Measurements from ENCODE around the gene TUBB4B. TPM values are rescaled to one million over a fixed set of nuclear protein-coding genes. Genes with fewer than 3 reads are reported as not detected.

Gene TUBB4B
- total RNA-seq, 2 experiments from 2014 or later: 417 to 443 TPM

DNA sequence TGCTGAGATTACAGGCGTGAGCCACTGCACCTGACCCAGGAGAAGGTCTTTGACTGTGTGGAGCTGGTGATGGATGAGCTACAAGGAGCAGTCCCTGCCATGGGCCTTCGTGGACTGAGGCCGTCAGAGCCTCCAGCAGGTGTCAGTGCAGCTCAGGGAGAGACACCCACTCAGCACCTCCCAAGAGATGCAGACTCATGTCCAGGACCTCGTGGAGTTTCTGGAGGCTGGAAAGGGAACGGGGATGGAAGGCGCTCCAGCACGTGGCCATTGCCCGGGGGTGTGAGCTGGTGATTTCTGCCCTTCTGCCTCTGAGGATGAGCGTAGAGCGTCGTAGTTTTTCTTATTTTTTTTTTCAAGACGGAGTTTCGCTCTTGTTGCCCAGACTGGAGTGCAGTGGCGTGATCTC lies 45.9 kb downstream of the TUBB4B start:
- TF ChIP-seq CTCF (conservative IDR thresholded peaks at IDR 0.05; ENCODE audit: low read length) (peak; percentile 77), EZH2phosphoT487 (IDR thresholded peaks at IDR 0.05; ENCODE audit: borderline replicate concordance, low read depth, low read length) (no peak)
- Histone ChIP-seq H3K79me2 (ENCODE audit: insufficient read depth, low read depth, low read length) (no peaks in the 10 kb centered on the region), H3K4me2 (ENCODE audit: low read length) (peak overlapping the region; percentile 55; the same call in 1 of the 2 replicates), H3K9me3 (ENCODE audit: low read length) (no peaks in the 10 kb centered on the region; the same call in 1 of the 2 replicates), H3K27ac (ENCODE audit: low read depth, low read length, poor library complexity, severe bottlenecking) (peak overlapping the region; percentile 84), H3K9me2 (ENCODE audit: insufficient read depth, low read length) (no peaks in the 10 kb centered on the region), H2AFZ (ENCODE audit: low read length) (no peak overlapping the region), H3K4me1 (ENCODE audit: insufficient read depth, low read length, poor library complexity, severe bottlenecking) (peaks cover 40% of the 10 kb centered on the region), H3K36me3 (ENCODE audit: insufficient read depth, low read length) (peaks cover 11% of the 10 kb centered on the region), H3K4me3 (ENCODE audit: low read depth, low read length, poor library complexity, severe bottlenecking) (no peak overlapping the region), H4K20me1 (ENCODE audit: insufficient read depth, low read length) (no peaks in the 10 kb centered on the region)
- peak; percentile 75 for DNase-seq (ENCODE audit: low spot score)
- ChIA-PET CTCF (ENCODE audit: unreplicated experiment) (interaction anchor here (0.6 to 1.5 kb wide), 4 partner anchors 10 to 98 kb away, joined by 3 to 7 read pairs (median 6); partner anchors contain the start of gene TOR4A), POLR2A (interaction anchor here (0.6 to 1.4 kb wide), 3 partner anchors 10 to 123 kb away, joined by 3 to 4 read pairs (median 3); partner anchors contain the start of gene TOR4A)
- intact Hi-C loops (cut with micrococcal nuclease; ENCODE audit: unreplicated experiment): loop anchor here (5.0 kb wide), 1 partner anchor 160 kb away; no protein-coding TSS in a partner anchor
- no TSS peak for BruUV-seq (replicated peaks)

DNA sequence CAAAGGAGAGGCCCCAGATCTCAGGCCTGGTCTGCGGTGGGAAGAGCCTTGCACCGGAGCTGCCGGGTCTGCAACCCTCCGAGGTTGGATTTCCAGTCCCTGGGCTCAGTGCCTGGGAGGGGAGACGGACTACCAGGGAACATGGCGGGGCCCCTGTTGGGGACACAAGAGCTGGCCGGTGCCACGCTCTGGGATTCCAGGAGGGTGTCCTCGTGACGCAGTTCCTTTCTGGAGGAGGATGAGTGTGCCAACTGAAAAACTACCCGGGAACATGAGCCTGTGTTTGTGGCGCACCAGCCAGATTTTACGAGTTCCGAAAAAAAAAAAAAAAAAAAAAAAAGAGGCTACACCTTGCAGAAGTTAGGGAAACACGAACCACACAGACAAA lies 52.0 kb downstream of the TUBB4B start:
- intact Hi-C loops (cut with micrococcal nuclease; ENCODE audit: unreplicated experiment): no loop called here
- peaks cover 22% of the 10 kb centered on the region for H3K4me1 ChIP-seq (ENCODE audit: insufficient read depth, low read length, poor library complexity, severe bottlenecking)
- no peaks in the 10 kb centered on the region; the same call in 1 of the 2 replicates for H3K9me3 ChIP-seq (ENCODE audit: low read length)
- ChIA-PET POLR2A (no interaction called here), CTCF (ENCODE audit: unreplicated experiment) (no interaction called here)
- H3K27ac ChIP-seq (ENCODE audit: low read depth, low read length, poor library complexity, severe bottlenecking): no peak overlapping the region
- TF ChIP-seq EZH2phosphoT487 (IDR thresholded peaks at IDR 0.05; ENCODE audit: borderline replicate concordance, low read depth, low read length) (no peak), CTCF (conservative IDR thresholded peaks at IDR 0.05; ENCODE audit: low read length) (no peak)
- no peaks in the 10 kb centered on the region for H4K20me1 ChIP-seq (ENCODE audit: insufficient read depth, low read length)
- H3K4me3 ChIP-seq (ENCODE audit: low read depth, low read length, poor library complexity, severe bottlenecking): no peak overlapping the region
- no peak overlapping the region for H3K4me2 ChIP-seq (ENCODE audit: low read length)
- no peaks in the 10 kb centered on the region for H3K79me2 ChIP-seq (ENCODE audit: insufficient read depth, low read depth, low read length)
- no peaks in the 10 kb centered on the region for H3K9me2 ChIP-seq (ENCODE audit: insufficient read depth, low read length)
- no peak for DNase-seq (ENCODE audit: low spot score)
- no peaks in the 10 kb centered on the region for H3K36me3 ChIP-seq (ENCODE audit: insufficient read depth, low read length)
- H2AFZ ChIP-seq (ENCODE audit: low read length): no peak overlapping the region
- no TSS peak for BruUV-seq (replicated peaks)

Other genes with a start within 250 kb of the TUBB4B start
- 63.5 and 66.5 TPM in 2 replicates for gene PAXX, start 248.9 kb upstream of the TUBB4B start, total RNA-seq (2014; rRNA removed; shearing (Covaris generic))
- 45.7 and 46.3 TPM in 2 replicates for gene PAXX, start 248.9 kb upstream of the TUBB4B start, total RNA-seq (2022)
- not detected in 2 replicates for gene CLIC3, start 244.7 kb upstream of the TUBB4B start, total RNA-seq (2014; rRNA removed; shearing (Covaris generic))
- gene CLIC3, start 244.7 kb upstream of the TUBB4B start, total RNA-seq (2022): not detected in 2 replicates
- 2.4 and 4.1 TPM in 2 replicates for gene ABCA2, start 213.1 kb upstream of the TUBB4B start, total RNA-seq (2014; rRNA removed; shearing (Covaris generic))
- gene ABCA2, start 213.1 kb upstream of the TUBB4B start, total RNA-seq (2022): 8.3 and 10.6 TPM in 2 replicates
- gene FUT7, start 209.2 kb upstream of the TUBB4B start, total RNA-seq (2014; rRNA removed; shearing (Covaris generic)): not detected in 2 replicates
- gene FUT7, start 209.2 kb upstream of the TUBB4B start, total RNA-seq (2022): 0.21 TPM in 1 of 2 replicates, not detected in the other
- gene NPDC1, start 195.1 kb upstream of the TUBB4B start, total RNA-seq (2014; rRNA removed; shearing (Covaris generic)): 0.21 and 0.32 TPM in 2 replicates
- 0.38 and 0.39 TPM in 2 replicates for gene NPDC1, start 195.1 kb upstream of the TUBB4B start, total RNA-seq (2022)
- gene ENTPD2, start 187.2 kb upstream of the TUBB4B start, total RNA-seq (2014; rRNA removed; shearing (Covaris generic)): 0.16 TPM in 1 of 2 replicates, not detected in the other
- gene ENTPD2, start 187.2 kb upstream of the TUBB4B start, total RNA-seq (2022): not detected in 2 replicates
- 65.9 and 74.0 TPM in 2 replicates for gene SAPCD2, start 170.7 kb upstream of the TUBB4B start, total RNA-seq (2014; rRNA removed; shearing (Covaris generic))
- 51.4 and 57.2 TPM in 2 replicates for gene SAPCD2, start 170.7 kb upstream of the TUBB4B start, total RNA-seq (2022)
- 5.3 and 5.7 TPM in 2 replicates for gene UAP1L1, start 163.8 kb upstream of the TUBB4B start, total RNA-seq (2014; rRNA removed; shearing (Covaris generic))
- 12.3 and 16.7 TPM in 2 replicates for gene UAP1L1, start 163.8 kb upstream of the TUBB4B start, total RNA-seq (2022)
- 22.5 and 32.7 TPM in 2 replicates for gene MAN1B1, start 154.3 kb upstream of the TUBB4B start, total RNA-seq (2014; rRNA removed; shearing (Covaris generic))
- gene MAN1B1, start 154.3 kb upstream of the TUBB4B start, total RNA-seq (2022): 38.8 and 43.4 TPM in 2 replicates
- gene DPP7, start 126.6 kb upstream of the TUBB4B start, total RNA-seq (2014; rRNA removed; shearing (Covaris generic)): 173 and 182 TPM in 2 replicates
- 154 TPM in 2 replicates for gene DPP7, start 126.6 kb upstream of the TUBB4B start, total RNA-seq (2022)
- gene GRIN1, start 102.1 kb upstream of the TUBB4B start, total RNA-seq (2014; rRNA removed; shearing (Covaris generic)): 0.06 TPM in 1 of 2 replicates, not detected in the other
- 0.15 and 0.55 TPM in 2 replicates for gene GRIN1, start 102.1 kb upstream of the TUBB4B start, total RNA-seq (2022)
- 0.21 TPM in 1 of 2 replicates, not detected in the other for gene LRRC26, start 71.2 kb upstream of the TUBB4B start, total RNA-seq (2014; rRNA removed; shearing (Covaris generic))
- gene LRRC26, start 71.2 kb upstream of the TUBB4B start, total RNA-seq (2022): not detected in 2 replicates
- not detected in 2 replicates for gene TMEM210, start 69.2 kb upstream of the TUBB4B start, total RNA-seq (2014; rRNA removed; shearing (Covaris generic))
- gene TMEM210, start 69.2 kb upstream of the TUBB4B start, total RNA-seq (2022): not detected in 2 replicates
- 34.8 and 38.6 TPM in 2 replicates for gene ANAPC2, start 52.7 kb upstream of the TUBB4B start, total RNA-seq (2014; rRNA removed; shearing (Covaris generic))
- 89.6 and 90.4 TPM in 2 replicates for gene ANAPC2, start 52.7 kb upstream of the TUBB4B start, total RNA-seq (2022)
- 111 and 130 TPM in 2 replicates for gene SSNA1, start 52.6 kb upstream of the TUBB4B start, total RNA-seq (2014; rRNA removed; shearing (Covaris generic))
- gene SSNA1, start 52.6 kb upstream of the TUBB4B start, total RNA-seq (2022): 71.0 and 75.1 TPM in 2 replicates
- 9.0 and 10.3 TPM in 2 replicates for gene TPRN, start 40.5 kb upstream of the TUBB4B start, total RNA-seq (2014; rRNA removed; shearing (Covaris generic))
- 15.3 and 15.9 TPM in 2 replicates for gene TPRN, start 40.5 kb upstream of the TUBB4B start, total RNA-seq (2022)
- gene TMEM203, start 35.6 kb upstream of the TUBB4B start, total RNA-seq (2014; rRNA removed; shearing (Covaris generic)): 55.1 and 58.2 TPM in 2 replicates
- 39.0 and 42.9 TPM in 2 replicates for gene TMEM203, start 35.6 kb upstream of the TUBB4B start, total RNA-seq (2022)
- gene NDOR1, start 35.6 kb upstream of the TUBB4B start, total RNA-seq (2014; rRNA removed; shearing (Covaris generic)): 30.4 and 35.9 TPM in 2 replicates
- gene NDOR1, start 35.6 kb upstream of the TUBB4B start, total RNA-seq (2022): 61.3 and 61.9 TPM in 2 replicates
- 0.47 and 0.82 TPM in 2 replicates for gene RNF208, start 19.0 kb upstream of the TUBB4B start, total RNA-seq (2014; rRNA removed; shearing (Covaris generic))
- 4.4 and 5.5 TPM in 2 replicates for gene RNF208, start 19.0 kb upstream of the TUBB4B start, total RNA-seq (2022)
- 1.1 and 1.7 TPM in 2 replicates for gene CYSRT1, start 16.1 kb upstream of the TUBB4B start, total RNA-seq (2014; rRNA removed; shearing (Covaris generic))
- gene CYSRT1, start 16.1 kb upstream of the TUBB4B start, total RNA-seq (2022): 2.9 and 3.7 TPM in 2 replicates
- gene RNF224, start 13.8 kb upstream of the TUBB4B start, total RNA-seq (2014; rRNA removed; shearing (Covaris generic)): 0.13 TPM in 1 of 2 replicates, not detected in the other
- 0.30 TPM in 1 of 2 replicates, not detected in the other for gene RNF224, start 13.8 kb upstream of the TUBB4B start, total RNA-seq (2022)
- gene SLC34A3, start 10.4 kb upstream of the TUBB4B start, total RNA-seq (2014; rRNA removed; shearing (Covaris generic)): 0.15 TPM in 1 of 2 replicates, not detected in the other
- not detected in 2 replicates for gene SLC34A3, start 10.4 kb upstream of the TUBB4B start, total RNA-seq (2022)
- 0.73 TPM in 1 of 2 replicates, not detected in the other for gene STPG3, start 10.0 kb downstream of the TUBB4B start, total RNA-seq (2014; rRNA removed; shearing (Covaris generic))
- 1.7 and 2.7 TPM in 2 replicates for gene STPG3, start 10.0 kb downstream of the TUBB4B start, total RNA-seq (2022)
- gene NELFB, start 14.0 kb downstream of the TUBB4B start, total RNA-seq (2014; rRNA removed; shearing (Covaris generic)): 59.5 and 62.6 TPM in 2 replicates
- 74.8 and 76.1 TPM in 2 replicates for gene NELFB, start 14.0 kb downstream of the TUBB4B start, total RNA-seq (2022)
- gene TOR4A, start 36.4 kb downstream of the TUBB4B start, total RNA-seq (2014; rRNA removed; shearing (Covaris generic)): 11.6 and 11.7 TPM in 2 replicates
- gene TOR4A, start 36.4 kb downstream of the TUBB4B start, total RNA-seq (2022): 19.7 and 22.3 TPM in 2 replicates
- 6.9 TPM in 2 replicates for gene NRARP, start 61.0 kb downstream of the TUBB4B start, total RNA-seq (2014; rRNA removed; shearing (Covaris generic))
- 6.4 and 8.9 TPM in 2 replicates for gene NRARP, start 61.0 kb downstream of the TUBB4B start, total RNA-seq (2022)
- gene EXD3, start 181.9 kb downstream of the TUBB4B start, total RNA-seq (2014; rRNA removed; shearing (Covaris generic)): 14.2 and 27.0 TPM in 2 replicates
- 20.8 and 27.0 TPM in 2 replicates for gene EXD3, start 181.9 kb downstream of the TUBB4B start, total RNA-seq (2022)
- not detected in 2 replicates for gene NOXA1, start 182.1 kb downstream of the TUBB4B start, total RNA-seq (2014; rRNA removed; shearing (Covaris generic))
- not detected in 2 replicates for gene NOXA1, start 182.1 kb downstream of the TUBB4B start, total RNA-seq (2022)
- not detected in 2 replicates for gene ENTPD8, start 200.1 kb downstream of the TUBB4B start, total RNA-seq (2014; rRNA removed; shearing (Covaris generic))
- not detected in 2 replicates for gene ENTPD8, start 200.1 kb downstream of the TUBB4B start, total RNA-seq (2022)
- 15.8 and 20.3 TPM in 2 replicates for gene NSMF, start 218.0 kb downstream of the TUBB4B start, total RNA-seq (2014; rRNA removed; shearing (Covaris generic))
- gene NSMF, start 218.0 kb downstream of the TUBB4B start, total RNA-seq (2022): 29.0 and 29.8 TPM in 2 replicates

Data from OCI-LY7 (cell line).